C4-2B (cell line): ENCODE data around the gene HMG20A.

ENCODE experiments used
- H3K27ac ChIP-seq: fragments of 450-650 bp; 2 replicates; pipeline ENCODE4 v1.5.1; 2017
- ZFX ChIP-seq: fragments of 450-650 bp; IDR thresholded peaks from 2 replicates; pipeline ENCODE4 v1.6.1; 2017
- TF ChIP-seq, protein P1 (sequence below): fragments of 450-650 bp; conservative IDR thresholded peaks from 2 replicates; pipeline ENCODE4 v1.5.1; 2017; ENCODE audit warnings: mild to moderate bottlenecking

HMG20A gene

DNA sequence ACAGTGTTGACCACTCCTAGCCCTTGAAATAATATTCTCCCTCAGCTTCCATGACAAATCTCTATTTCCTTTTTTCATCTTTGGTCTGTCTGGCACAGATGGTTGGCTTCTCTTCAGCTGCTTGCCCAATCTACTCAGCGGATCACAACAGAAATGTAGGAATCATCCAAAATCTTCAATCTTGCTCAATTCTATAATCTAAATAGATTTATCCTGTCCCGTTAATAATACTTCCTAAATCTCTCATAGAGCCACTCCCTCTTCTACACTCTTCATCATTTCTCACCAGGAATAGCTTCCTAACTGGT is 4.6 kb upstream of the HMG20A start:
- no peak overlapping the region for H3K27ac ChIP-seq
- TF ChIP-seq, protein P1, sequence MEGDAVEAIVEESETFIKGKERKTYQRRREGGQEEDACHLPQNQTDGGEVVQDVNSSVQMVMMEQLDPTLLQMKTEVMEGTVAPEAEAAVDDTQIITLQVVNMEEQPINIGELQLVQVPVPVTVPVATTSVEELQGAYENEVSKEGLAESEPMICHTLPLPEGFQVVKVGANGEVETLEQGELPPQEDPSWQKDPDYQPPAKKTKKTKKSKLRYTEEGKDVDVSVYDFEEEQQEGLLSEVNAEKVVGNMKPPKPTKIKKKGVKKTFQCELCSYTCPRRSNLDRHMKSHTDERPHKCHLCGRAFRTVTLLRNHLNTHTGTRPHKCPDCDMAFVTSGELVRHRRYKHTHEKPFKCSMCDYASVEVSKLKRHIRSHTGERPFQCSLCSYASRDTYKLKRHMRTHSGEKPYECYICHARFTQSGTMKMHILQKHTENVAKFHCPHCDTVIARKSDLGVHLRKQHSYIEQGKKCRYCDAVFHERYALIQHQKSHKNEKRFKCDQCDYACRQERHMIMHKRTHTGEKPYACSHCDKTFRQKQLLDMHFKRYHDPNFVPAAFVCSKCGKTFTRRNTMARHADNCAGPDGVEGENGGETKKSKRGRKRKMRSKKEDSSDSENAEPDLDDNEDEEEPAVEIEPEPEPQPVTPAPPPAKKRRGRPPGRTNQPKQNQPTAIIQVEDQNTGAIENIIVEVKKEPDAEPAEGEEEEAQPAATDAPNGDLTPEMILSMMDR: no peak
- TF ChIP-seq ZFX: no peak

DNA sequence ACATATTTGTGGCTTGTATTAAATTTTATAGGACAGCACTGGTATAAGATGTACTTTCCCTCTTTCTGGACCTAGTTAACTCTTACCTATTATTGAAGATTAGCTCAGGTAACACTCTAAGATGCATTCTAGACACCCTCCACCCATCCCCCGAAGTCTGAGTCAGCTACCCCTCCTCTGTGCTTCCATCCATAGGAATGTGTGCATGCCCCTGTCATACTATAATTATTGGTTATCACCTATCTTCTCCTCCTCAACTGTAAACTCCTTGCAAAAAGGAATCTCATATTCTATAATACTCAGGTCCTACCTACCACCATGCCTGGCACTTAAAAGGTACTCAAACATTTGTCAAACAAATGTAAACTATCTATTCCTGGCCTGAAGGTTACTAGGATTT is 3.7 kb upstream of the HMG20A start:
- no peak overlapping the region for H3K27ac ChIP-seq
- no peak for TF ChIP-seq ZFX
- TF ChIP-seq, protein P1: no peak

DNA sequence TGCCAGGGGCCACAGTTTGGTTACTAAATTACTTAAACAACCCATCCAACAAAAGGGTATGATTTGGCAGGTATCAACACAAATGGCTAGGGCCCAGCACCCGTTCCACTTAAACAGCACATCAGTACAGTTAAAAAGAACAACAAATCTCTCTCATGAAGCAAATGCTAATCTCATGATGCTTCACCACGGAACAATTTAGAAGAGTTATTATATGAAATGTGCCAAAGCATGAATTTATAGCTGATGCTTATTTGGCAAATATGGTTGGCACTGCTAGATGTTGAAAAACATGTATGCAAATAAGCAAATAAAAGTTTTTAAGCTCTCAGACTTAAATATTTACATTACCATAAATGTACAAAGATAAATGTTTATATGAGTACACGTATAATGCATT is 3.1 kb upstream of the HMG20A start:
- TF ChIP-seq, protein P1: no peak
- no peak for TF ChIP-seq ZFX
- no peak overlapping the region for H3K27ac ChIP-seq

DNA sequence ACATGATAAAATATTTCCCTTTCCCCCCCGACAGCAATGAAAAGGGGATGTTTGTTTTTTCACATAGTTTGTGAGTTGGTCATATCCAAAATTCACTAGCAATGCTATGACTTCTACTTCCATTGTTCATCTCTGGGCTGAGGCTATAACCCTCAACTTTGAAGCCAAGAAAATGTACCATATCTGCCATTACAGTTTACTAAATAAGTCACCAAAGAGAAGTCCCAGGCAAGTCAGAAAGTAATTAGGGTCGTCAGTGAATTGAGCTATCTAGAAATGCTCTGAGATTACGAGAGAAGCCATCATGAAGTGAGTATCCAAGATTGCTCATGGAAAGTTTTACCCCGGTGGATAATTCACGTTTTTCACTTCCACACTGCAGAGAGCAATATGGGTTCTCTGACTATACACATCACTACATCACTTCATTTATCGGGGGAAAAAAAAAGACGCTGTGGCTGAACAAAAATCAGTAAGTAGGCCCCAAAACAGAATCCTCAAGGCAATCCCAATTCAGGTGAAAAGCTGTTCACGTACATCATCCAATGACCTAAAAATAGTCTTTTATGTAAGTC is 2.2 kb upstream of the HMG20A start:
- no peak overlapping the region for H3K27ac ChIP-seq
- TF ChIP-seq, protein P1: no peak
- no peak for TF ChIP-seq ZFX

DNA sequence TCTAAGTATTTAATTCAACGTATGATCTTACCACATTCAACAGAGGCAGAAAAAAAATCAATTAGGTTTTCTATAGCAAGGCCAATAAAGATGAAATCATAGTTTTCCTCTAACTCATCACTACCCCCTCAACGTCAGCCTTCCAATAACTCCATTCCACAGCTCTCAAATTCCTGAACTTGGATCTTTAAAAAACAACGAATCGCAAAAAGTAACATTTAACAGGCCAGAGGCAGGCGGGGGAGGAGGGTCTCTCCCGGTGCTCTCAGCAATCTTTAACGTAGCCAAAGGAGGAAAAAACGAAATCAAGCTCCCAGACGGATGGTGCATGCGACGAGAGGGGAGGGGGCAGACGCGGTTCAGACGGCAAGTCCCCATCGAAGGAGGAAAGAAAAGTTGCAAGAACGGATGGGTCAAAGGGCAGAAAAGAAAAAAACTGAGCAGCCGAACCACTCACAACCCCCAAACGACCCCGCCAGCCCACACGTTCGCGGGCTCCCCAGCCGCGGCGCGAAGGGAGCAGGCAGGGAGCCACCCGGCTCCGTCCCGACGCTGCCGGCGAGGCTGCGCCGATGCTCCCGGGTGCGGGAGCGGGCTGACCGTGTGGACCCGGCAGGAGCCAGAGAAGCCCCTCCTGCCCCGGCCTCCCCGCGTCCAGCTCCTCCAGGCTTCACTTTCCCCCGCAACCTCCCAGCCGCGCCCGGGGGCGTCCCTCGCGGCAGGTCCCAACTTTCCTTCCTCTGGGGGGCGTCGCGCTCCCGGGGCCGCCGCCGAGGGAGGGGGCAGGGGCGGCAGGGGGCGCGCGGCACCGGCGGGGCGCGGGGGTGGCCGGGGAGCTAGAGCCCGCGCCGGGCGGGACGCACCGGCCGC is 1.5 kb upstream of the HMG20A start:
- H3K27ac ChIP-seq: no peak overlapping the region

DNA sequence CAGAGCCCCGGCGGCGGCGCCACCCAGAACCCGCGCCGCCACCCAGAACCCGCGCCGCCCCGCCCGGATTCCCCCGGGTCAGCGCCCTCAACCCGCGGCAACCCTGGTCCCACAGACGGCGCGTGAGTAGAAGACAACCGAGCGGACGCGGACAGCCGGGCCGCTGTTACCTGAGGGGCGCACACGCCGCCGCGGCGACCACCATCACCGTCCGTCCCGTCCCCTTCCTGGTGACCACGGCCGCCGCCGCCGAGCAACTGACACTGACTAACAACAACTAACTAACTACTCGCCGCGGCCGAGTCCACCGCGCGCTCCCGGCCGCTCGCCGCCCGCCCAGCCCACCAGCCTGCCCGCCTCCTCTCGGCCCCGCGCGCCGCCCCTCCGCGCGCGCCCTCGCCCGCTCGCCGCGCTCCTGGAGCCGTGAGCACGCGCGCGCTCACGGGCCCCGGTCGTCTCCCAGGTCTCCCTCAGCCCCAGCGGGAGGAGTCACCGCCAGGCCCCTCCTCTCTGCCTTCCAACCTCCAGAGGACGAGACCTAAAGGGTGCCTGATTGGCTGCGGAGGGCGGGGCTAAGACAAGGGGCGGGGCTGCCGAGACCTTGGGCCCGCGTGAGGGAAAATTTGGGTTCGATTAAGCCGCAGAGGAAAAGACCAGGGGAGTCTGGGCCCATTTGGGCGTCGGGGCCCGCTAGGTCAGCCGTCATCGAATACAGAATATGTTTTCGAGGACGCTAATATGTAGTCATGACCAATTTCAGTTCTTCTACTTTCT is 665 bp upstream of the HMG20A start, which contains the start of gene PEAK1:
TSS of gene PEAK1 (minus strand) at position 269 of the 774 bp plus-strand sequence. CDS start 238,178 bp downstream, outside the sequence.
- peak within 1 kb of the TSS; percentile 83 for H3K27ac ChIP-seq
- no peak for TF ChIP-seq ZFX
- TF ChIP-seq, protein P1: no peak

More for the DNA sequence above, 1.5 kb upstream of the HMG20A start:
- TF ChIP-seq ZFX: no peak
- TF ChIP-seq, protein P1: no peak

DNA sequence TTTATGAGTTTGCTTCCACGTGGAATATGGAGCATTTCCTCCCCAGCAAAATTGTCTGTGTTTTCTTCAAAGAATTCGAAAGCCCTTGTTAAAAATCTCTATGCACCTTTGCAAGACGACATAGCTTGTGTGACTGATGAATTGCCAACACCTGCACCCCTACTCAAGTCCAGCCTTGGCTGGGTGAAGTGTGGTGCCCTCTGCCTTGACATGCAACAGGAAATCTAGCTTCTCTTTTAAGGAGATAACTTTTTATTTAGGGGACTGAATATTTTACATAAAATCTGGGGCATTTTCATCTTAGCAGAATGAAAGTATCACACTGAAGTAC is 647 bp downstream of the HMG20A start:
- H3K27ac ChIP-seq: peak overlapping the region; percentile 83
- no peak for TF ChIP-seq ZFX
- TF ChIP-seq, protein P1: no peak
